Karpas-422 (cell line): ENCODE measurements around the gene HRCT1. TPM values are rescaled to one million over a fixed set of nuclear protein-coding genes. Genes with fewer than 3 reads are reported as not detected.
"Not testable (repeated sequence)": the region's sequence is repeated elsewhere in the genome, so short reads cannot be mapped to it uniquely, and the experiment has no call there.

Experiments
- DNase-seq: peaks from one replicate; pipeline ENCODE4 v3.0.0-alpha.2; 2015
- H2AFZ ChIP-seq: fragments of 200-600 bp; sonication (generic); 2 replicates; pipeline ENCODE4 v1.6.1; 2014; ENCODE audit warnings: antibody characterized with exemption, low read length, mixed read lengths
- H3K27ac ChIP-seq: fragments of 200-600 bp; sonication (generic); 2 replicates; pipeline ENCODE4 v1.5.1; 2014; ENCODE audit warnings: mild to moderate bottlenecking, low read length, moderate library complexity
- H3K27me3 ChIP-seq: fragments of 200-600 bp; sonication (generic); 2 replicates; pipeline ENCODE4 v1.6.1; 2014; ENCODE audit warnings: low read length, mixed read lengths
- H3K36me3 ChIP-seq: fragments of 200-600 bp; sonication (generic); 2 replicates; pipeline ENCODE4 v1.6.1; 2014; ENCODE audit warnings: low read length, mixed read lengths; ENCODE audit not compliant: insufficient read depth
- H3K4me1 ChIP-seq: fragments of 200-600 bp; sonication (generic); 2 replicates; pipeline ENCODE4 v1.6.1; 2014; ENCODE audit warnings: mild to moderate bottlenecking, low read length, mixed read lengths
- H3K4me2 ChIP-seq: fragments of 200-600 bp; sonication (generic); 2 replicates; pipeline ENCODE4 v1.6.1; 2014; ENCODE audit warnings: low read length, low read depth, mild to moderate bottlenecking; ENCODE audit not compliant: poor library complexity, severe bottlenecking
- H3K4me3 ChIP-seq: fragments of 200-600 bp; sonication (generic); 2 replicates; pipeline ENCODE4 v1.5.1; 2014; ENCODE audit warnings: mild to moderate bottlenecking, antibody characterized with exemption, low read length, mixed read lengths
- H3K79me2 ChIP-seq: fragments of 200-600 bp; sonication (generic); 2 replicates; pipeline ENCODE4 v1.6.1; 2014; ENCODE audit warnings: mild to moderate bottlenecking, low read length, mixed read lengths
- H3K9ac ChIP-seq: fragments of 200-600 bp; sonication (generic); 2 replicates; pipeline ENCODE4 v1.6.0; 2014; ENCODE audit warnings: low read length
- H3K9me2 ChIP-seq: fragments of 200-600 bp; sonication (generic), shearing (Covaris generic); replicated peaks from 2 replicates; pipeline ENCODE4 v1.6.0; 2014; ENCODE audit warnings: mild to moderate bottlenecking, low read length, moderate library complexity; ENCODE audit not compliant: insufficient read depth
- H3K9me3 ChIP-seq: fragments of 300-700, 200-600 bp; sonication (generic); 2 replicates; pipeline ENCODE4 v1.6.1; 2014; ENCODE audit warnings: low read length, mixed read lengths
- H4K20me1 ChIP-seq: fragments of 200-600 bp; sonication (generic); 2 replicates; pipeline ENCODE4 v1.6.1; 2014; ENCODE audit warnings: mild to moderate bottlenecking, antibody characterized with exemption, low read length, low read depth; ENCODE audit not compliant: insufficient read depth
- total RNA-seq: library from RNA; depleted of rRNA; stranded (reverse); fragments of >200 nt; shearing (Covaris generic); gene quantifications from 2 replicates; pipeline ENCODE4 v1.2.3, GENCODE V29; 2014; ENCODE audit warnings: low replicate concordance

Gene HRCT1
- total RNA-seq, 1 experiment from 2014 or later: not detected

DNA sequence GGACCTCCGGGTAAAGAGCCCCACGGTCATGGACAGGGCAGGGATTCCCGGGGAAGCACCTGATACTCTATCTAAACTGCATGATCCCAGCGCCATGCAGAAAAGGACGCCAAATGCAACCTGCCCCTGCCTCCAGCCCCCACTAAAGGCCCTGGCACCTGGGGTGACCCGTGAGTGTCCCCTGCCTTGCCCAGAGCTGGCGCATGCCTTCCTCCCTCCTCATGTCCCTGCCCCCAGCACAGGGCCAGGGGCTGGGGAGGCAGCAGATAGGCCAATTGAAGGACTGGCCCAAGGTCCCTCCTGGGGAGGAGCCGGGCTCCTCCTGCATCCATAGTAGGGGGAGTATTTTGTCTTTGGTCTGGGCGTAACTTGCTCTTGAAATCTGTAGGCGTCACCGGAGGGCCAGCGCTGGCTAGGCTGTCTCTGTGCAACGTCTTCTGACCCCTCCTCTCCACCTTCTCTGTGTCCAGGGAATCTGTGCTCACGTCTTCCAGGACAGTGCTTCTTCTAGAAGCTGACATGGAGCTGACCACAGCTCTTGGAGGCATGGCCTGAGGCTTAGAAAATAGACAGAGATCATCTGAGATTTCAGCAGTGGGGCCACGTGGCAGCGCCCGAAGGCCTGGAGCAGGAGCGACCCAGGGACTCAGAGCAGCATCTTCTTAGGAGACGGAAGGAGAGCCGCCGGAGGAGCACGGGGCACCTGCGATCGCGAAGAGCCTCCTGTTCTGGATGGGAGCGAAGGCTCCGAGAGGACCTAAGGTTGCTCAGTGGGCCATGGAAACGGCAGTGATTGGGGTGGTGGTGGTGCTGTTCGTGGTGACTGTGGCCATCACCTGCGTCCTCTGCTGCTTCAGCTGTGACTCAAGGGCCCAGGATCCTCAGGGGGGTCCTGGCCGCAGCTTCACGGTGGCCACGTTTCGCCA is 3.9 kb downstream of the HRCT1 start:
- Histone ChIP-seq H3K9me2 (no peaks in the 10 kb centered on the region), H3K27ac (no peak overlapping the region), H3K36me3 (no peaks in the 10 kb centered on the region), H3K9ac (no peak overlapping the region), H3K27me3 (no peaks in the 10 kb centered on the region), H2AFZ (no peak overlapping the region), H3K79me2 (no peaks in the 10 kb centered on the region), H3K9me3 (no peaks in the 10 kb centered on the region), H3K4me3 (no peak overlapping the region), H4K20me1 (no peaks in the 10 kb centered on the region), H3K4me1 (no peaks in the 10 kb centered on the region), H3K4me2 (no peak overlapping the region)
- DNase-seq: no peak

DNA sequence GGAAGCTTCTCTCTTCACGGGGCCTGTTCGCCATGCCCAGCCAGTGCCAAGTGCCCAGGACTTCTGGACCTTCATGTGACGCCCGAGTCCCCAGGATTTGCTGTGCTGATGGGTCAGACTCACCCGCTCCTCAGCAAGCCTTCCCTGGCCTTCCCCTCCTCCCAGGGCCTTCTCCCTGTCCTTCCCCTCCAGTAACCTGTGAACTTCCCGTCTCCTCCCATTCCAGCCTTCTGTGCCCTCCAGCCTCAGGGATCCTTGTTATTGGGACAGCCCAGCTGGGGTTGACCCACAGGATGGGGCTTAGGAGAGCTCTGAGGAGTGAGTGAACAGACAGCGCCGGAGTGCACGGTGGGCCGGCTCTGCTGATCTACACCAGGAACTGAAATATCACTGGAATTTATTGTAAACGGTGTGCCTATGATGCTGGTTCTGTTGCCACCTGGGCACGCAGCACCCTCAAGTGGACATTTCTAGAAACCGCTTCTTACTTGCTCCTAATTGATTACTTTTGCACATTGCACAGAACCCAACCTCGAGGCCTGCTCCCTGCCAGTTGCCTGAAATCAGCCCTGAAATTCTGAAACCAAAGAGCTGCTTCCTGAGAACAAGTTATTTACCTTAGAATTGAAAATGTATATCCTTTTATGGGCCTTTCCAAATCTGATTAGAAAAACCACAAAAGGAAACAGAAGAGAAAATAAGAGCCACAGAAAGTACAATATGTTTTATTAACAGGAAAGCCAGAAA is 4.8 kb downstream of the HRCT1 start:
- no peaks in the 10 kb centered on the region for H3K4me1 ChIP-seq
- H3K9ac ChIP-seq: no peak overlapping the region
- no peaks in the 10 kb centered on the region for H3K27me3 ChIP-seq
- H3K4me3 ChIP-seq: no peak overlapping the region
- no peaks in the 10 kb centered on the region for H3K9me2 ChIP-seq
- H3K36me3 ChIP-seq: no peaks in the 10 kb centered on the region
- no peak overlapping the region for H3K4me2 ChIP-seq
- H3K79me2 ChIP-seq: no peaks in the 10 kb centered on the region
- H4K20me1 ChIP-seq: no peaks in the 10 kb centered on the region
- peak; percentile 69 for DNase-seq
- H3K27ac ChIP-seq: no peak overlapping the region
- H2AFZ ChIP-seq: no peak overlapping the region
- no peaks in the 10 kb centered on the region for H3K9me3 ChIP-seq

DNA sequence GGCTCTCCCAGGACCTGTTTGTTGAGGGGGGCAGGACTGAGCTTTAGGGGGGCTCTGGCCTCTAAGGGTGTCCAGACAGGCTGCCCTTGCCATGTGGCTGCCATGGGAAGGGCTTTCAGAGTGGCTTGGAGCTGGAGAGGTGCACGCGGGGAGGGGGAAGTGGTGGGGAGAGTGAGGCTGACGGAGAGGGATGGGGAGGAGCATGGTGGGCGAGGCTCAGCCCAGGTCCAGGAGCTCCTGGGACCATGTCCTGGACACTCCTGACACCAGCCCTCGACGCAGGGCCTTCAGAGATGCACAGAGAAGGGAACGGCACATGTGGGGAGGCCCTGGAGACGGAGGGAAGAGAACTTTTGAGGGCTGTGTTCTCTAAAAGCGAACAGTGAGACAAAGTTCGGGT is 5.7 kb downstream of the HRCT1 start:
- no peak overlapping the region for H3K4me2 ChIP-seq
- H2AFZ ChIP-seq: no peak overlapping the region
- H3K9me3 ChIP-seq: no peaks in the 10 kb centered on the region
- H3K4me1 ChIP-seq: no peaks in the 10 kb centered on the region
- H3K9ac ChIP-seq: no peak overlapping the region
- no peaks in the 10 kb centered on the region for H3K79me2 ChIP-seq
- no peaks in the 10 kb centered on the region for H3K27me3 ChIP-seq
- no peaks in the 10 kb centered on the region for H3K9me2 ChIP-seq
- DNase-seq: no peak
- no peak overlapping the region for H3K4me3 ChIP-seq
- H4K20me1 ChIP-seq: no peaks in the 10 kb centered on the region
- no peak overlapping the region for H3K27ac ChIP-seq
- no peaks in the 10 kb centered on the region for H3K36me3 ChIP-seq

DNA sequence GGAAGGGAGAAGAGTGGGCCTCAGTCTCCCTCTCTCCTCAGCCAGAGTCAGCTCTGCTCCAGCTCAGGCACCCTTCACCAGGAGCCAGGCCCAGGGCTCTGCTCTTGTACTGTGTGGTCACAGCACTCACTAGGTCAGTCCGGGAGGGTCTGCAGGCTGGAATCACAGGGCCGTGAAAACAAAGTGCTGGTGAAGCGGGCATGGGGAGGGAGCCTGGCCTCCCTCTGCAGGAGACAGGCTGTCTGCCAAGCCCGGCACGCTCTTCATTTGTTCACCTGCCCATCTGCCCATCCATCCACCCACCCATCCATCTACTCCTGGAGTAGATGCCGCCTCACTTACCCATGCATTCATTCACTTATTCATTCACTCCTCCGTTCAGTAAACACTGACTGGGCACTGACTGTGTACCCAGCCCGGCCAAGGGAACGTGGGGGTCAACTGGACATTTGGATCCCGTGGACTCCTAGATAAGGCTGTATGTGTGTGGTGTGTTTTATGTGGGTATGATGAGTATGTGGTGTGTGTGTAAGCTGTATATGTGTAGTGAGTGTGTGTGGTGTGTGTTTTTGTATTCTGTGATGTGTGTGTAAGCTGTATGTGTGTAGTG is 6.9 kb downstream of the HRCT1 start:
- H3K36me3 ChIP-seq: no peaks in the 10 kb centered on the region
- H3K27me3 ChIP-seq: no peaks in the 10 kb centered on the region
- H3K9me2 ChIP-seq: no peaks in the 10 kb centered on the region
- no peak overlapping the region for H3K4me3 ChIP-seq
- no peaks in the 10 kb centered on the region for H3K79me2 ChIP-seq
- H3K4me2 ChIP-seq: no peak overlapping the region
- no peak overlapping the region for H3K27ac ChIP-seq
- no peak overlapping the region for H2AFZ ChIP-seq
- H3K9me3 ChIP-seq: no peaks in the 10 kb centered on the region
- H3K9ac ChIP-seq: no peak overlapping the region
- no peak for DNase-seq
- H3K4me1 ChIP-seq: no peaks in the 10 kb centered on the region
- H4K20me1 ChIP-seq: no peaks in the 10 kb centered on the region

DNA sequence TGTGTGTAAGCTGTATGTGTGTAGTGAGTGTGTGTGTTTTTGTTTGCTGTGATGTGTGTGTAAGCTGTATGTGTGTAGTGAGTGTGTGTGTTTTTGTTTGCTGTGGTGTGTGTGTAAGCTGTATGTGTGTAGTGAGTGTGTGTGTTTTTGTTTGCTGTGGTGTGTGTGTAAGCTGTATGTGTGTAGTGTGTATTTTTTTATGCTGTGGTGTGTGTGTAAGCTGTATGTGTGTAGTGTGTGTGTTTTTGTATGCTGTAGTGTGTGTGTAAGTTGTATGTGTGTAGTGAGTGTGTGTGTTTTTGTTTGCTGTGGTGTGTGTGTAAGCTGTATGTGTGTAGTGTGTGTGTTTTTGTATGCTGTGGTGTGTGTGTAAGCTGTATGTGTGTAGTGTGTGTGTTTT is 7.4 kb downstream of the HRCT1 start:
- H3K79me2 ChIP-seq, H3K9me3 ChIP-seq, H3K9me2 ChIP-seq, H3K27me3 ChIP-seq, H3K4me1 ChIP-seq, H3K4me3 ChIP-seq, H3K4me2 ChIP-seq, H3K9ac ChIP-seq, DNase-seq, H3K27ac ChIP-seq, H4K20me1 ChIP-seq, H2AFZ ChIP-seq, H3K36me3 ChIP-seq: not testable (repeated sequence)

DNA sequence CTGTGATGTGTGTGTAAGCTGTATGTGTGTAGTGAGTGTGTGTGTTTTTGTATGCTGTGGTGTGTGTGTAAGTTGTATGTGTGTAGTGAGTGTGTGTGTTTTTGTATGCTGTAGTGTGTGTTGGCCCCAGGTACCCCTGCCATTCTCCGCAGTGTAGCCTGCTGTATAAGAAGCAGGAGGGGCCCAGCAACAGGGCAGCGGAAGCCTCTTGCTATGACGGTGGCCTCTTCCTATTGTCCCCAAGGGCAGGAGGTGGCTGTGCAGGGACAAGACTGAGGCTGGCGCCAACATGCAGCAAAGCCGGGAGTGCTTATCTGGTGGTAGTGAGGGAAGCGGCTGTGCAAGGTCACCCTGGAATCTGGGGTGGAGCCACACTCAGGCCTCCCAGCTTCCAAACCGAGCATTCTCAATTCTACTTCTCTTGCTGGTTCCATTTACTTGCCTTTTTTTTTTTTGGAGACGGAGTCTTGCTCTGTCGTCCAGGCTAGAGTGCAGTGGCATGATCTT is 8.4 kb downstream of the HRCT1 start:
- Histone ChIP-seq H3K27me3 (no peaks in the 10 kb centered on the region), H3K79me2 (no peaks in the 10 kb centered on the region), H3K4me3 (no peak overlapping the region), H3K36me3 (no peaks in the 10 kb centered on the region), H3K4me2 (no peak overlapping the region), H3K27ac (no peak overlapping the region), H3K4me1 (no peaks in the 10 kb centered on the region), H3K9ac (no peak overlapping the region), H3K9me2 (no peaks in the 10 kb centered on the region), H2AFZ (no peak overlapping the region), H4K20me1 (no peaks in the 10 kb centered on the region), H3K9me3 (no peaks in the 10 kb centered on the region)
- no peak for DNase-seq

DNA sequence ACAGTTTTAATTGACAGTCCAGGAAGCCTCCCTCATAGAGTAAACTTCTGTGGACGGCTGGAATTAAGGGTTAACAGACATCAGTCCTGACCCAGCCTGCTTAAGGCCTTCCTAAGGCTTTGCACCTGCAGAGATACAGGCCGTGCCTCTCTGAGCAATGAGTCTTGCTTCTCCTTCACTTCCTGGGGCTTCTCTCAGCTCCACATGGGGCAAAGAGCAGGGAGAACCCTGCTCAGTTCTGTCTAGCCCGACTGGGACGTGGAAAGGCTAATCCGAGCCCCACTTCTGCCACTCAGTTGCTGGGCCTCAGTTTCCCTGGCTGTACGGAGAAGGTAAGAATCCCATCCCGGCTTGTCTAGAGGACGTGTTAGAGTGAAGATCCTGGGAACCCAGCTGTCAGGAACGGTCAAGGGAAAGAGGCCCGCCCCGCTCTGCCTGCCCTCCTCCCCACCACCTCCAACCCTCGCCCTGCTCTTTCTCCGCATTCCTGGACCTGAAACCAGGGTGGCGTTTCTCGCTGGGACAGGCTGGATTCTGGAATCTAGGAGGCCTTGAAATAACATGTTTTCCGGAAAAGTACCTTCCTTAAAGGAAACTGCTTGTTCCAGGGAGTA is 9.8 kb downstream of the HRCT1 start:
- H2AFZ ChIP-seq: no peak overlapping the region
- no peak for DNase-seq
- no peaks in the 10 kb centered on the region for H3K4me1 ChIP-seq
- H3K9ac ChIP-seq: no peak overlapping the region
- no peaks in the 10 kb centered on the region for H3K27me3 ChIP-seq
- H3K27ac ChIP-seq: no peak overlapping the region
- H4K20me1 ChIP-seq: no peaks in the 10 kb centered on the region
- no peak overlapping the region for H3K4me2 ChIP-seq
- H3K79me2 ChIP-seq: no peaks in the 10 kb centered on the region
- H3K36me3 ChIP-seq: no peaks in the 10 kb centered on the region
- H3K9me3 ChIP-seq: no peaks in the 10 kb centered on the region
- H3K9me2 ChIP-seq: no peaks in the 10 kb centered on the region
- no peak overlapping the region for H3K4me3 ChIP-seq

DNA sequence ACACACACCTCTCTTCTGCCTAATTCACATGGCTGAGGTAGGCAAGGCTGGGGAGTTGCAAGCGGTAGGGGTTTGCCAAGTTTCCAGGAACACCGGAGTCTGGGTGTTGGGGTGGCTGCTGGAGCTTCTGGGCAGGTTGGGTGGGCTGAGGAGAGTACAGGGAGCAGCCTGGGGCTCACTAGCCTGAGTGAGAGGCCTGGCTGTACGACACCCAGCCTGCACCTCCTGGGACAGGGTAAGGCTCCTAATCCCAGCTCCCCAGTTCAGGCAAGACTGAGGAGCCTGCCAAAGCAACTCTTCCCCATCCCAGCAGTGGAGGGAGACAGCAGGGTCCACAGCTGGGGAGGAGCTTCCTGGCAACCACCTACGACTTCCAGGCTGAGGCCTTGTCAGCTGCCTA is 11.3 kb downstream of the HRCT1 start:
- no peaks in the 10 kb centered on the region for H3K36me3 ChIP-seq
- H4K20me1 ChIP-seq: no peaks in the 10 kb centered on the region
- no peak overlapping the region for H3K4me2 ChIP-seq
- H3K9ac ChIP-seq: no peak overlapping the region
- H3K27me3 ChIP-seq: no peaks in the 10 kb centered on the region
- H3K27ac ChIP-seq: no peak overlapping the region
- no peaks in the 10 kb centered on the region for H3K79me2 ChIP-seq
- no peak overlapping the region for H2AFZ ChIP-seq
- no peaks in the 10 kb centered on the region for H3K4me1 ChIP-seq
- no peaks in the 10 kb centered on the region for H3K9me3 ChIP-seq
- no peaks in the 10 kb centered on the region for H3K9me2 ChIP-seq
- DNase-seq: no peak
- no peak overlapping the region for H3K4me3 ChIP-seq
